Suprapubic skin (tissue), 4 donors: ENCODE data around the gene HOXD3. TPM values are rescaled to one million over a fixed set of nuclear protein-coding genes. Genes with fewer than 3 reads are reported as not detected.

Experiments used
- DNase-seq, 2 donors: peaks; one replicate each; pipeline ENCODE4 v3.0.0-alpha.2; 2019; ENCODE audit warnings: low spot score in 2 of 2
- H3K27ac ChIP-seq: fragments of 200-600 bp; sonication (generic); one replicate; pipeline ENCODE4 v1.5.1; 2019
- H3K27me3 ChIP-seq: fragments of 200-600 bp; sonication (generic); one replicate; pipeline ENCODE4 v1.5.1; 2019
- H3K36me3 ChIP-seq: fragments of 200-600 bp; sonication (generic); one replicate; pipeline ENCODE4 v1.5.1; 2019
- H3K4me1 ChIP-seq: fragments of 200-600 bp; sonication (generic); one replicate; pipeline ENCODE4 v1.5.1; 2019
- H3K4me3 ChIP-seq: fragments of 200-600 bp; sonication (generic); one replicate; pipeline ENCODE4 v1.5.1; 2019; ENCODE audit warnings: mild to moderate bottlenecking
- H3K9me3 ChIP-seq: fragments of 200-600 bp; sonication (generic); one replicate; pipeline ENCODE4 v1.5.1; 2019
- CTCF ChIP-seq, 2 donors: fragments of 200-600 bp in 1 of 2; fragments of 450-650 bp in 1 of 2; sonication (generic) in 1 of 2; IDR thresholded peaks; one replicate each; pipeline ENCODE4 v1.5.1; 2016 to 2019; ENCODE audit warnings: antibody characterized with exemption in 2 of 2, mild to moderate bottlenecking in 1 of 2, moderate library complexity in 1 of 2
- EP300 ChIP-seq: sonication (generic); formaldehyde crosslinking; IDR thresholded peaks from one replicate; pipeline ENCODE4 v1.6.1; 2017; ENCODE audit warnings: antibody characterized with exemption
- POLR2A ChIP-seq, 2 donors: fragments of 450-650 bp; IDR thresholded peaks; one replicate each; pipeline ENCODE4 v1.6.1; 2017; ENCODE audit warnings: antibody characterized with exemption in 2 of 2, mild to moderate bottlenecking in 2 of 2, moderate library complexity in 2 of 2
- POLR2AphosphoS5 ChIP-seq, 3 donors: sonication (generic); formaldehyde crosslinking; IDR thresholded peaks; one replicate each; pipeline ENCODE4 v1.6.1; 2017; ENCODE audit warnings: antibody characterized with exemption in 3 of 3
- WGBS: methylation state at CpG from one replicate; pipeline ENCODE4 v1.1.5; 2018; 5-methylcytosine and 5-hydroxymethylcytosine counted together
- total RNA-seq, 4 donors: library from RNA; depleted of rRNA; stranded (reverse); fragments of >200 nt; gene quantifications; one replicate each; pipeline ENCODE4 v1.1.0, GENCODE V29; 2016

HOXD3 gene
- total RNA-seq, 4 donors from 2014 or later = 0.49 to 3.5 (median 1.5) TPM

- H3K4me1 ChIP-seq = peaks cover 13% of the 10 kb centered on the region
- H3K27ac ChIP-seq = no peak overlapping the region
- peaks cover 78% of the 10 kb centered on the region for H3K27me3 ChIP-seq
- WGBS = 90% methylated on average over 3 of the region's 3 CpGs
- no peaks in the 10 kb centered on the region for H3K36me3 ChIP-seq
- DNase-seq = no peak
- no peak overlapping the region for H3K4me3 ChIP-seq
- no peaks in the 10 kb centered on the region for H3K9me3 ChIP-seq
- TF ChIP-seq POLR2A (IDR thresholded peaks at IDR 0.05) = no peak
These were observed 25.6 kb downstream of the HOXD3 start for GRCh38 chr2:176182671-176183070.

- TF ChIP-seq POLR2A (IDR thresholded peaks at IDR 0.05) (no peak), CTCF (IDR thresholded peaks at IDR 0.05) (no peak), EP300 (no peak), POLR2AphosphoS5 (IDR thresholded peaks at IDR 0.05) (no peak)
- 71% methylated on average over 2 of the region's 2 CpGs for whole genome bisulfite sequencing
- no peak for DNase-seq
- H3K36me3 ChIP-seq = no peaks in the 10 kb centered on the region
- H3K27ac ChIP-seq = no peak overlapping the region
- no peaks in the 10 kb centered on the region for H3K9me3 ChIP-seq
- H3K4me1 ChIP-seq = peaks cover 23% of the 10 kb centered on the region
- H3K4me3 ChIP-seq = no peak overlapping the region
- peaks cover 78% of the 10 kb centered on the region for H3K27me3 ChIP-seq
These were observed 27.6 kb downstream of the HOXD3 start for GRCh38 chr2:176184749-176185148.

- Histone ChIP-seq H3K9me3 (no peaks in the 10 kb centered on the region), H3K27ac (no peak overlapping the region), H3K36me3 (no peaks in the 10 kb centered on the region), H3K4me1 (peaks cover 24% of the 10 kb centered on the region), H3K27me3 (peaks cover 82% of the 10 kb centered on the region), H3K4me3 (no peak overlapping the region)
- TF ChIP-seq EP300 (no peak), POLR2A (IDR thresholded peaks at IDR 0.05) (no peak), POLR2AphosphoS5 (IDR thresholded peaks at IDR 0.05) (no peak), CTCF (IDR thresholded peaks at IDR 0.05) (no peak)
- WGBS = 100% methylated on average over 2 of the region's 2 CpGs
- no peak for DNase-seq
These were observed 28.9 kb downstream of the HOXD3 start for GRCh38 chr2:176186024-176186423.

GRCh38 chr2:176187200-176187898, 30.2 kb downstream of the HOXD3 start:
- peak overlapping the region; percentile 62 for H3K4me3 ChIP-seq
- no peak overlapping the region for H3K27ac ChIP-seq
- H3K4me1 ChIP-seq = peaks cover 24% of the 10 kb centered on the region
- H3K36me3 ChIP-seq = no peaks in the 10 kb centered on the region
- 10% methylated on average over 13 of the region's 13 CpGs for WGBS
- no peaks in the 10 kb centered on the region for H3K9me3 ChIP-seq
- DNase-seq = peak in 1 of 2 donors; percentile 60
- peaks cover 82% of the 10 kb centered on the region for H3K27me3 ChIP-seq
- TF ChIP-seq CTCF (IDR thresholded peaks at IDR 0.05) (no peak), POLR2AphosphoS5 (IDR thresholded peaks at IDR 0.05) (no peak), EP300 (no peak), POLR2A (IDR thresholded peaks at IDR 0.05) (no peak)

GRCh38 chr2:176187899-176188773, 31.0 kb downstream of the HOXD3 start, which contains the start of gene HOXD1:
Gene HOXD1 (plus strand): TSS chr2:176188668. CDS start chr2:176188802, 134 bp downstream.
- 1% methylated on average over 43 of the region's 68 CpGs for WGBS
- Histone ChIP-seq H3K9me3 (no peaks in the 10 kb centered on the region), H3K36me3 (no peaks in the 10 kb centered on the region), H3K4me1 (peaks cover 24% of the 10 kb centered on the region), H3K4me3 (peak within 1 kb of the TSS; percentile 62), H3K27ac (no peak within 1 kb of the TSS), H3K27me3 (peaks cover 86% of the 10 kb centered on the region)
- DNase-seq = peak in 1 of 2 donors; percentile 64
- TF ChIP-seq EP300 (no peak), POLR2A (IDR thresholded peaks at IDR 0.05) (no peak), CTCF (IDR thresholded peaks at IDR 0.05) (no peak), POLR2AphosphoS5 (IDR thresholded peaks at IDR 0.05) (no peak)
